ENCODE measurements around the gene TTLL3. TPM values are rescaled to one million over a fixed set of nuclear protein-coding genes. Genes with fewer than 3 reads are reported as not detected.
A peak's percentile ranks its signal among the peaks of the same experiment; 100 is the strongest.

Gene TTLL3
- total and polyA plus RNA-seq, 7 experiments from 2014 or later = 2.5 to 106 (median 66.0) TPM

DNA sequence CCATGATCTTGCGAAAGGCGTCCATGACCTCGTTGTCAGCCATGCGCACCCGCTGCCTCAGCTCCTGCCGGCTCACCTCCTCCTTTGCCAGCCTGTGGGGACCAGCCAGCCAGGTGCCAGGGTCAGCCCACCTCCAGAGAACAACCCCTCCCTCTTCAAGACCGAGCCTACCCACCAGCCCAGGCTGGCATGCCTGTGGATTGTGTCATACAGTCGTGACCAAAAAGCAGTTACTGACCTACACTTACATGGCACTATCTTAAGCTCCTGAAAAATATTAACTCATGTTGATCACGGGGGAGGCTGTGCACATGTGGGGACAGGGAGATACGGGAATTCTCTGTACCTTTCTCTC, 29.6 kb upstream of the TTLL3 start:
- intact Hi-C loops (cut with micrococcal nuclease) = loop anchor here in 1 of 2 donors (1.0 kb wide), 1 partner anchor 12 kb away; the partner anchor contains the start of gene TADA3
- Mint-ChIP-seq H3K4me3 (peak overlapping the region in 9 of 10 donors; percentile 41 to 82 (median 73)), H3K4me1 (peaks cover 43 to 64% (median 55%) of the 10 kb centered on the region in 7 donors), H3K36me3 (peaks cover 4 to 29% (median 15%) of the 10 kb centered on the region in 5 donors), H3K27ac (peak overlapping the region in 8 of 9 donors; percentile 67 to 90 (median 76)), H3K9me3 (no peaks in the 10 kb centered on the region), H3K27me3 (no peaks in the 10 kb centered on the region)
- H3K4me1 ChIP-seq (ENCODE audit: control insufficient read depth in 2 of 2, insufficient read depth in 2 of 2, low read length in 2 of 2) = peaks cover 33 to 39% of the 10 kb centered on the region in 2 donors
- H3K36me3 ChIP-seq (ENCODE audit: control insufficient read depth in 2 of 3, insufficient read depth in 3 of 3, low read length in 3 of 3) = peaks cover 0 to 34% (median 5%) of the 10 kb centered on the region in 3 experiments
- CTCF ChIA-PET = interaction anchor here (1.4 to 1.6 kb wide), 2 partner anchors 15 to 151 kb away, joined by 3 read pairs; no protein-coding TSS in a partner anchor
- peak in 1 of 9 donors; percentile 36 for DNase-seq
- H3K27me3 ChIP-seq (ENCODE audit: control insufficient read depth in 2 of 2, insufficient read depth in 2 of 2, low read length in 2 of 2) = no peaks in the 10 kb centered on the region
- no peaks in the 10 kb centered on the region for H3K9me3 ChIP-seq (ENCODE audit: control insufficient read depth in 2 of 3, low read length in 3 of 3)
- no peak overlapping the region for H3K4me3 ChIP-seq (ENCODE audit: low read length)
- ATAC-seq = no peak
- peak overlapping the region; percentile 5 for H3K27ac ChIP-seq (ENCODE audit: low read depth, low read length)
- POLR2A ChIA-PET = interaction anchor here (1.0 to 1.6 kb wide), 5 partner anchors 10 to 152 kb away, joined by 3 to 8 read pairs (median 4); partner anchors contain the start of genes ARPC4, CAMK1 and TADA3

GRCh38 chr3:9780910-9781309, 29.2 kb upstream of the TTLL3 start:
- Histone ChIP-seq H3K27ac (ENCODE audit: low read depth, low read length) (no peak overlapping the region), H3K36me3 (ENCODE audit: control insufficient read depth in 2 of 3, insufficient read depth in 3 of 3, low read length in 3 of 3) (peaks cover 0 to 39% (median 8%) of the 10 kb centered on the region in 3 experiments), H3K4me1 (ENCODE audit: control insufficient read depth in 2 of 2, insufficient read depth in 2 of 2, low read length in 2 of 2) (peaks cover 33 to 39% of the 10 kb centered on the region in 2 donors), H3K4me3 (ENCODE audit: low read length) (no peak overlapping the region), H3K27me3 (ENCODE audit: control insufficient read depth in 2 of 2, insufficient read depth in 2 of 2, low read length in 2 of 2) (no peaks in the 10 kb centered on the region), H3K9me3 (ENCODE audit: control insufficient read depth in 2 of 3, low read length in 3 of 3) (no peaks in the 10 kb centered on the region)
- Mint-ChIP-seq H3K4me3 (peak overlapping the region in 8 of 10 donors; percentile 41 to 82 (median 74)), H3K36me3 (peaks cover 4 to 31% (median 18%) of the 10 kb centered on the region in 5 donors), H3K4me1 (peaks cover 43 to 65% (median 57%) of the 10 kb centered on the region in 7 donors), H3K9me3 (no peaks in the 10 kb centered on the region), H3K27me3 (no peaks in the 10 kb centered on the region), H3K27ac (peak overlapping the region in 6 of 9 donors; percentile 67 to 90 (median 80))
- ChIA-PET POLR2A (interaction anchor here (1.0 to 1.8 kb wide), 5 partner anchors 11 to 152 kb away, joined by 3 to 4 read pairs (median 4); partner anchors contain the start of genes ARPC4, CAMK1 and TADA3), CTCF (interaction anchor here (1.4 to 1.6 kb wide), 2 partner anchors 15 to 150 kb away, joined by 3 read pairs; no protein-coding TSS in a partner anchor)
- DNase-seq (no peak), ATAC-seq (no peak)
- intact Hi-C loops (cut with micrococcal nuclease) = loop anchor here in 1 of 2 donors (1.0 kb wide), 1 partner anchor 11 kb away; the partner anchor contains the start of gene TADA3

DNA sequence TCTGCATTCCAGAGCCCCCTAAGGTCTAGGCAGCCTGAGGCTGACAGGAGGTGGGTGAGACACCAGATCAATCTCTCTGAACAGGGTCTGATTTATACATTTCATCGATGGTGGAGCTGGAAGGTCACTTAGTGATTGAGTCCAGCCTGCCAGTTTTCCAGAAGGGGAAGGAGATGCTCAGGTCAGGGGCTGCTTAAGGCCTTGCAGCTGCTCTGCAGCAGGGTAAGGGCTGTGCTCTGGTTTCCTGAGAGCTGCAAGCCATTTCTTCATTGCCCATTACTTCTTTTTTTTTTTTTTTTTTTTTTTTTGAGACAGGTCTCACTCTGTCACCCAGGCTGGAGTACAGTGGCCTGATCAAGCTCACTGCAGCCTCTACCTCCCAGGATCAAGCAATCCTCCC, 28.5 kb upstream of the TTLL3 start:
- H3K4me3 ChIP-seq (ENCODE audit: low read length) = no peak overlapping the region
- H3K9me3 Mint-ChIP-seq = no peaks in the 10 kb centered on the region
- H3K4me1 ChIP-seq (ENCODE audit: control insufficient read depth in 2 of 2, insufficient read depth in 2 of 2, low read length in 2 of 2) = peaks cover 33 to 39% of the 10 kb centered on the region in 2 donors
- peak overlapping the region in 2 of 9 donors; percentile 58 to 81 for H3K27ac Mint-ChIP-seq
- intact Hi-C loops (cut with micrococcal nuclease) = no loop called here
- DNase-seq (no peak), ATAC-seq (no peak)
- POLR2A ChIA-PET = interaction anchor here (0.6 to 1.8 kb wide), 4 partner anchors 9 to 406 kb away, joined by 3 to 6 read pairs (median 4); partner anchors contain the start of genes ARPC4 and TADA3
- H3K4me3 Mint-ChIP-seq = peak overlapping the region in 3 of 10 donors; percentile 2 to 77 (median 37)
- H3K27ac ChIP-seq (ENCODE audit: low read depth, low read length) = no peak overlapping the region
- no peaks in the 10 kb centered on the region for H3K9me3 ChIP-seq (ENCODE audit: control insufficient read depth in 2 of 3, low read length in 3 of 3)
- no peaks in the 10 kb centered on the region for H3K27me3 Mint-ChIP-seq
- peaks cover 0 to 45% (median 10%) of the 10 kb centered on the region in 3 experiments for H3K36me3 ChIP-seq (ENCODE audit: control insufficient read depth in 2 of 3, insufficient read depth in 3 of 3, low read length in 3 of 3)
- peaks cover 42 to 65% (median 58%) of the 10 kb centered on the region in 7 donors for H3K4me1 Mint-ChIP-seq
- H3K27me3 ChIP-seq (ENCODE audit: control insufficient read depth in 2 of 2, insufficient read depth in 2 of 2, low read length in 2 of 2) = no peaks in the 10 kb centered on the region
- H3K36me3 Mint-ChIP-seq = peaks cover 4 to 36% (median 24%) of the 10 kb centered on the region in 5 donors
- CTCF ChIA-PET = interaction anchor here (0.6 to 0.7 kb wide), 2 partner anchors 48 to 55 kb away, joined by 3 read pairs; no protein-coding TSS in a partner anchor

GRCh38 chr3:9781978-9782603, 28.0 kb upstream of the TTLL3 start:
- Mint-ChIP-seq H3K4me1 (peaks cover 41 to 66% (median 61%) of the 10 kb centered on the region in 7 donors), H3K4me3 (peak overlapping the region in 3 of 10 donors; percentile 9 to 19 (median 16)), H3K36me3 (peaks cover 4 to 40% (median 28%) of the 10 kb centered on the region in 5 donors), H3K27ac (peak overlapping the region in 2 of 9 donors; percentile 39 to 70), H3K27me3 (no peaks in the 10 kb centered on the region), H3K9me3 (no peaks in the 10 kb centered on the region)
- intact Hi-C loops (cut with micrococcal nuclease) = loop anchor here in 1 of 2 donors (1.0 to 2.0 kb wide), 3 partner anchors 151 to 505 kb away; partner anchors contain the start of gene CRELD1
- Histone ChIP-seq H3K27ac (ENCODE audit: low read depth, low read length) (no peak overlapping the region), H3K4me3 (ENCODE audit: low read length) (no peak overlapping the region), H3K27me3 (ENCODE audit: control insufficient read depth in 2 of 2, insufficient read depth in 2 of 2, low read length in 2 of 2) (no peaks in the 10 kb centered on the region), H3K36me3 (ENCODE audit: control insufficient read depth in 2 of 3, insufficient read depth in 3 of 3, low read length in 3 of 3) (peaks cover 0 to 50% (median 11%) of the 10 kb centered on the region in 3 experiments), H3K9me3 (ENCODE audit: control insufficient read depth in 2 of 3, low read length in 3 of 3) (no peaks in the 10 kb centered on the region), H3K4me1 (ENCODE audit: control insufficient read depth in 2 of 2, insufficient read depth in 2 of 2, low read length in 2 of 2) (peaks cover 33 to 39% of the 10 kb centered on the region in 2 donors)
- no peak for DNase-seq
- no peak for ATAC-seq
- ChIA-PET CTCF (interaction anchor here (0.6 to 1.2 kb wide), 3 partner anchors 36 to 54 kb away, joined by 3 to 4 read pairs (median 3); no protein-coding TSS in a partner anchor), POLR2A (interaction anchor here (0.6 to 1.8 kb wide), 5 partner anchors 10 to 407 kb away, joined by 3 to 6 read pairs (median 4); partner anchors contain the start of genes ARPC4 and TADA3)

DNA sequence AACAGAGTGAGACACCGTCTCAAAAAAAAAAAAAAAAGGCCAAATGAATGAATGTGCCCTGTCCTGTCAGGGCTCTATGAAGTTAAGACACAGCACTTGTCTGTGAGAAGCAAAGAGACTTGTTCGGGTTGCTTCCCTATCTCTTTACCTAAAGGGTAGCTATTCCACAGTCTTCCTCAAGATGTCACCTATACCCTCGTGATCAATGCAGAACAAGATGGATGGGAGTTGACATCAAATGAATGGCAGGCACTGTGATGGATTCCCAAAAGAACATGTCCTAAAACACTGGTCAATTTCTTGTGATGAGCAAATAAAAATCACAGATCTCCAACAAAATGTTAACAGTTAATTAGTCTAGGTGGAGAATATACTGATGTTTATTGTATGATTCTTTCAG, 27.3 kb upstream of the TTLL3 start:
- H3K27ac ChIP-seq (ENCODE audit: low read depth, low read length) = no peak overlapping the region
- H3K4me3 ChIP-seq (ENCODE audit: low read length) = no peak overlapping the region
- no peaks in the 10 kb centered on the region for H3K9me3 Mint-ChIP-seq
- ATAC-seq = no peak
- peaks cover 44 to 67% (median 61%) of the 10 kb centered on the region in 7 donors for H3K4me1 Mint-ChIP-seq
- peaks cover 10 to 47% (median 35%) of the 10 kb centered on the region in 5 donors for H3K36me3 Mint-ChIP-seq
- no peaks in the 10 kb centered on the region for H3K27me3 Mint-ChIP-seq
- no peaks in the 10 kb centered on the region for H3K27me3 ChIP-seq (ENCODE audit: control insufficient read depth in 2 of 2, insufficient read depth in 2 of 2, low read length in 2 of 2)
- no peaks in the 10 kb centered on the region for H3K9me3 ChIP-seq (ENCODE audit: control insufficient read depth in 2 of 3, low read length in 3 of 3)
- peak in 2 of 9 donors; percentile 19 to 26 for DNase-seq
- intact Hi-C loops (cut with micrococcal nuclease) = loop anchor here in 1 of 2 donors (1.0 to 2.0 kb wide), 3 partner anchors 150 to 504 kb away; partner anchors contain the start of gene CRELD1
- H3K4me1 ChIP-seq (ENCODE audit: control insufficient read depth in 2 of 2, insufficient read depth in 2 of 2, low read length in 2 of 2) = peaks cover 33 to 42% of the 10 kb centered on the region in 2 donors
- ChIA-PET CTCF (interaction anchor here (1.0 to 1.2 kb wide), 2 partner anchors 37 to 491 kb away, joined by 3 to 4 read pairs; no protein-coding TSS in a partner anchor), POLR2A (interaction anchor here (1.0 to 1.8 kb wide), 4 partner anchors 10 to 12 kb away, joined by 3 to 6 read pairs (median 4); partner anchors contain the start of genes ARPC4 and TADA3)
- H3K36me3 ChIP-seq (ENCODE audit: control insufficient read depth in 2 of 3, insufficient read depth in 3 of 3, low read length in 3 of 3) = peaks cover 0 to 57% (median 11%) of the 10 kb centered on the region in 3 experiments
- H3K4me3 Mint-ChIP-seq = no peak overlapping the region
- H3K27ac Mint-ChIP-seq = no peak overlapping the region

DNA sequence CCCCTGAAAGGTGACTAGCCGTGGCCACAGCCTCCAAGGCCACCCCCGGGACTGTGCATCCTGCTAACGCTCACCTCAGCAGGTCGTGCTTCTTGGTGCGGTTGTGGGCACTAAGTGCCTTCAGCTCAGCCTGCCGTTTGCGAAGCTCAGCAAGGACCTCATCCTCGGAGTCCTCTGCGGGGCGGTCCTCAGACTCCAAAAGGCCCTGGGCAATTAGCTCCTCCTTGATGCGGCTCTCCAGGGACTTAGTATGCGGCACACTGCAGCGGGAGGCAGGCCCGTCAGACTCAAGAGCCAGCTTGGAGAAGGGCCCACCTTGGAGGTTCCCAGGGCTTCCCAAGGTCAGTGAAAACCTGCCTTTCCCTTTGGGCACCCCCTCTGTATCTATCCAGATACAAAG, 26.1 kb upstream of the TTLL3 start:
- ChIA-PET POLR2A (no interaction called here), CTCF (no interaction called here)
- peaks cover 35 to 60% (median 54%) of the 10 kb centered on the region in 7 donors for H3K4me1 Mint-ChIP-seq
- H3K27me3 Mint-ChIP-seq = no peaks in the 10 kb centered on the region
- intact Hi-C loops (cut with micrococcal nuclease) = loop anchor here in 1 of 2 donors (2.0 kb wide), 2 partner anchors 149 to 503 kb away; partner anchors contain the start of gene CRELD1
- no peak overlapping the region for H3K27ac ChIP-seq (ENCODE audit: low read depth, low read length)
- no peak overlapping the region for H3K4me3 Mint-ChIP-seq
- peaks cover 21 to 32% of the 10 kb centered on the region in 2 donors for H3K4me1 ChIP-seq (ENCODE audit: control insufficient read depth in 2 of 2, insufficient read depth in 2 of 2, low read length in 2 of 2)
- DNase-seq (no peak), ATAC-seq (no peak)
- no peak overlapping the region for H3K27ac Mint-ChIP-seq
- no peaks in the 10 kb centered on the region for H3K9me3 ChIP-seq (ENCODE audit: control insufficient read depth in 2 of 3, low read length in 3 of 3)
- H3K9me3 Mint-ChIP-seq = no peaks in the 10 kb centered on the region
- peaks cover 12 to 47% (median 38%) of the 10 kb centered on the region in 5 donors for H3K36me3 Mint-ChIP-seq
- H3K4me3 ChIP-seq (ENCODE audit: low read length) = no peak overlapping the region
- H3K27me3 ChIP-seq (ENCODE audit: control insufficient read depth in 2 of 2, insufficient read depth in 2 of 2, low read length in 2 of 2) = no peaks in the 10 kb centered on the region
- peaks cover 0 to 61% (median 11%) of the 10 kb centered on the region in 3 experiments for H3K36me3 ChIP-seq (ENCODE audit: control insufficient read depth in 2 of 3, insufficient read depth in 3 of 3, low read length in 3 of 3)

All from naive thymus-derived CD4-positive, alpha-beta T cell (primary cell).